Neural cell (in vitro differentiated cells): Measurements from ENCODE around the gene CDC23. TPM values are rescaled to one million over a fixed set of nuclear protein-coding genes. Genes with fewer than 3 reads are reported as not detected.

Experiments
- H2AFZ ChIP-seq: fragments of 200-600, 300-800 bp; sonication (generic), shearing (Covaris generic); 2 replicates; pipeline ENCODE4 v1.6.0; 2014; ENCODE audit warnings: low read depth, mild to moderate bottlenecking, antibody characterized with exemption, low read length, moderate library complexity
- H3F3A ChIP-seq: fragments of 200-600 bp; shearing (Covaris generic); 2 replicates; pipeline ENCODE4 v1.6.1; 2016; ENCODE audit warnings: mild to moderate bottlenecking, moderate library complexity, mixed read lengths, antibody characterized with exemption, low read length; ENCODE audit not compliant: insufficient read depth, poor library complexity, severe bottlenecking
- H3K27ac ChIP-seq: fragments of 200-600, 300-800 bp; sonication (generic), shearing (Covaris generic); 2 replicates; pipeline ENCODE4 v1.5.1; 2014; ENCODE audit warnings: mild to moderate bottlenecking, low read length, moderate library complexity
- H3K27me3 ChIP-seq: fragments of 300-800, 200-600 bp; sonication (generic), shearing (Covaris generic); 2 replicates; pipeline ENCODE4 v1.6.0; 2014; ENCODE audit warnings: mild to moderate bottlenecking, low read depth, low read length, moderate library complexity; ENCODE audit not compliant: insufficient read depth
- H3K36me3 ChIP-seq: fragments of 300-800, 200-600 bp; sonication (generic), shearing (Covaris generic); 2 replicates; pipeline ENCODE4 v1.5.1; 2014; ENCODE audit warnings: mild to moderate bottlenecking, antibody characterized with exemption, low read length, moderate library complexity; ENCODE audit not compliant: insufficient read depth
- H3K4me2 ChIP-seq: fragments of 300-800, 200-600 bp; sonication (generic), shearing (Covaris generic); 2 replicates; pipeline ENCODE4 v1.6.0; 2014; ENCODE audit warnings: mild to moderate bottlenecking, low read length
- H3K4me3 ChIP-seq: fragments of 300-800, 200-600 bp; sonication (generic), shearing (Covaris generic); 2 replicates; pipeline ENCODE4 v1.5.1; 2014; ENCODE audit warnings: mild to moderate bottlenecking, low read length, moderate library complexity
- H3K79me2 ChIP-seq: fragments of 200-600 bp; shearing (Covaris generic); replicated peaks from 2 replicates; pipeline ENCODE4 v1.6.0; 2014; ENCODE audit warnings: mild to moderate bottlenecking, low read length, moderate library complexity; ENCODE audit not compliant: insufficient read depth
- H3K9ac ChIP-seq: fragments of 300-800, 200-600 bp; sonication (generic), shearing (Covaris generic); 2 replicates; pipeline ENCODE4 v1.6.1; 2016; ENCODE audit warnings: mild to moderate bottlenecking, low read length, mixed read lengths
- H3K9me2 ChIP-seq: fragments of 200-600 bp; shearing (Covaris generic); 2 replicates; pipeline ENCODE4 v1.6.1; 2016; ENCODE audit warnings: mild to moderate bottlenecking, low read length, mixed read lengths; ENCODE audit not compliant: insufficient read depth
- H3K9me3 ChIP-seq: fragments of 200-600, 300-800 bp; sonication (generic), shearing (Covaris generic); 2 replicates; pipeline ENCODE4 v1.6.1; 2016; ENCODE audit warnings: mild to moderate bottlenecking, mixed run types, low read length, moderate library complexity, mixed read lengths
- H4K20me1 ChIP-seq: fragments of 200-600 bp; shearing (Covaris generic); 2 replicates; pipeline ENCODE4 v1.6.1; 2016; ENCODE audit warnings: mild to moderate bottlenecking, mixed run types; ENCODE audit not compliant: insufficient read depth
- CTCF ChIP-seq: fragments of 450-650 bp; IDR thresholded peaks from 2 replicates; pipeline ENCODE4 v1.5.1; 2014; ENCODE audit warnings: antibody characterized with exemption, mild to moderate bottlenecking, moderate library complexity; ENCODE audit not compliant: poor library complexity, severe bottlenecking
- EP300 ChIP-seq: fragments of 450-650 bp; conservative IDR thresholded peaks from 2 replicates; pipeline ENCODE4 v1.6.1; 2014; ENCODE audit warnings: antibody characterized with exemption, mild to moderate bottlenecking, moderate library complexity; ENCODE audit not compliant: poor library complexity, severe bottlenecking
- EZH2 ChIP-seq: fragments of 200-600, 300-800 bp; shearing (Covaris generic), sonication (generic); IDR thresholded peaks from 2 replicates; pipeline ENCODE4 v1.6.1; 2014; ENCODE audit warnings: antibody characterized with exemption, low read length, borderline replicate concordance, mild to moderate bottlenecking; ENCODE audit not compliant: insufficient read depth, poor library complexity, severe bottlenecking
- MXI1 ChIP-seq: fragments of 450-650 bp; conservative IDR thresholded peaks from 2 replicates; pipeline ENCODE4 v1.6.1; 2014; ENCODE audit warnings: antibody characterized with exemption, mild to moderate bottlenecking; ENCODE audit not compliant: poor library complexity, severe bottlenecking
- POLR2AphosphoS5 ChIP-seq: IDR thresholded peaks from 2 replicates; pipeline ENCODE4 v1.6.1; 2012
- RAD21 ChIP-seq: fragments of 450-650 bp; conservative IDR thresholded peaks from 2 replicates; pipeline ENCODE4 v1.6.1; 2014; ENCODE audit warnings: antibody characterized with exemption, mild to moderate bottlenecking, moderate library complexity
- REST ChIP-seq: IDR thresholded peaks from 2 replicates; pipeline ENCODE4 v1.6.1; 2012; ENCODE audit warnings: borderline replicate concordance
- SMC3 ChIP-seq: fragments of 450-650 bp; conservative IDR thresholded peaks from 2 replicates; pipeline ENCODE4 v1.6.1; 2014; ENCODE audit warnings: antibody characterized with exemption, mild to moderate bottlenecking, moderate library complexity; ENCODE audit not compliant: poor library complexity
- TAF1 ChIP-seq: IDR thresholded peaks from 2 replicates; pipeline ENCODE4 v1.6.1; 2012; ENCODE audit warnings: low read depth
- polyA plus RNA-seq: library from polyadenylated mRNA; depleted of rRNA; stranded (reverse); fragments of >200 nt; gene quantifications from 2 replicates; pipeline ENCODE4 v1.2.3, GENCODE V29; 2014

Gene CDC23
- polyA plus RNA-seq, 1 donor from 2014 or later, result 52.9 TPM

- Histone ChIP-seq H4K20me1 (no peaks in the 10 kb centered on the region), H3F3A (no peaks in the 10 kb centered on the region), H3K4me2 (no peak overlapping the region), H2AFZ (no peak overlapping the region), H3K9me2 (no peaks in the 10 kb centered on the region), H3K36me3 (no peaks in the 10 kb centered on the region), H3K4me3 (no peak overlapping the region), H3K27ac (no peak overlapping the region), H3K9ac (no peak overlapping the region), H3K79me2 (peaks cover 45% of the 10 kb centered on the region), H3K27me3 (no peaks in the 10 kb centered on the region), H3K9me3 (no peaks in the 10 kb centered on the region)
- TF ChIP-seq SMC3 (no peak), REST (no peak)
Observed at GRCh38 chr5:138180841-138181240, 32.3 kb downstream of the CDC23 start.

- no peak overlapping the region for H3K4me3 ChIP-seq
- H4K20me1 ChIP-seq, result no peaks in the 10 kb centered on the region
- H3K79me2 ChIP-seq, result peaks cover 48% of the 10 kb centered on the region
- H3K36me3 ChIP-seq, result no peaks in the 10 kb centered on the region
- no peaks in the 10 kb centered on the region for H3K9me2 ChIP-seq
- no peaks in the 10 kb centered on the region for H3K27me3 ChIP-seq
- H3K9ac ChIP-seq, result no peak overlapping the region
- H2AFZ ChIP-seq, result no peak overlapping the region
- H3F3A ChIP-seq, result no peaks in the 10 kb centered on the region
- peak; percentile 78 for TF ChIP-seq SMC3
- TF ChIP-seq RAD21, result peak; percentile 87
- no peak for TF ChIP-seq TAF1
- TF ChIP-seq CTCF, result peak; percentile 85
- H3K4me2 ChIP-seq, result no peak overlapping the region
- no peak overlapping the region for H3K27ac ChIP-seq
- no peaks in the 10 kb centered on the region for H3K9me3 ChIP-seq
Observed at GRCh38 chr5:138180183-138180782, 32.8 kb downstream of the CDC23 start.

- H2AFZ ChIP-seq, result no peak overlapping the region
- H4K20me1 ChIP-seq, result no peaks in the 10 kb centered on the region
- TF ChIP-seq EP300, result no peak
- TF ChIP-seq POLR2AphosphoS5, result no peak
- TF ChIP-seq RAD21, result no peak
- no peak for TF ChIP-seq TAF1
- TF ChIP-seq REST, result no peak
- TF ChIP-seq CTCF, result no peak
- no peak for TF ChIP-seq MXI1
- TF ChIP-seq EZH2, result no peak
- no peak for TF ChIP-seq SMC3
- H3K4me2 ChIP-seq, result peak overlapping the region; percentile 61
- H3K4me3 ChIP-seq, result peak overlapping the region; percentile 82
- peaks cover 52% of the 10 kb centered on the region for H3K79me2 ChIP-seq
- no peaks in the 10 kb centered on the region for H3K9me3 ChIP-seq
- no peaks in the 10 kb centered on the region for H3K36me3 ChIP-seq
- no peak overlapping the region for H3K9ac ChIP-seq
- no peaks in the 10 kb centered on the region for H3K27me3 ChIP-seq
- H3F3A ChIP-seq, result no peaks in the 10 kb centered on the region
- no peaks in the 10 kb centered on the region for H3K9me2 ChIP-seq
- H3K27ac ChIP-seq, result no peak overlapping the region
Observed at GRCh38 chr5:138179277-138179857, 33.8 kb downstream of the CDC23 start.
